K562 treated with DMSO at 1 percent for 12 hours (cell line): ENCODE data around the gene MLF1. TPM values are rescaled to one million over a fixed set of nuclear protein-coding genes. Genes with fewer than 3 reads are reported as not detected.

Source experiments
- total RNA-seq: library from RNA; unstranded; fragments of 300-600 nt; gene quantifications from 2 replicates; pipeline ENCODE4 v1.2.3, GENCODE V29; 2022; ENCODE audit not compliant: insufficient read depth

MLF1 gene, protein sequence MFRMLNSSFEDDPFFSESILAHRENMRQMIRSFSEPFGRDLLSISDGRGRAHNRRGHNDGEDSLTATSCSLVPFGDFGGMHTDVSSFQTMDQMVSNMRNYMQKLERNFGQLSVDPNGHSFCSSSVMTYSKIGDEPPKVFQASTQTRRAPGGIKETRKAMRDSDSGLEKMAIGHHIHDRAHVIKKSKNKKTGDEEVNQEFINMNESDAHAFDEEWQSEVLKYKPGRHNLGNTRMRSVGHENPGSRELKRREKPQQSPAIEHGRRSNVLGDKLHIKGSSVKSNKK
- total RNA-seq, result 10.8 and 15.8 TPM in 2 replicates

DNA sequence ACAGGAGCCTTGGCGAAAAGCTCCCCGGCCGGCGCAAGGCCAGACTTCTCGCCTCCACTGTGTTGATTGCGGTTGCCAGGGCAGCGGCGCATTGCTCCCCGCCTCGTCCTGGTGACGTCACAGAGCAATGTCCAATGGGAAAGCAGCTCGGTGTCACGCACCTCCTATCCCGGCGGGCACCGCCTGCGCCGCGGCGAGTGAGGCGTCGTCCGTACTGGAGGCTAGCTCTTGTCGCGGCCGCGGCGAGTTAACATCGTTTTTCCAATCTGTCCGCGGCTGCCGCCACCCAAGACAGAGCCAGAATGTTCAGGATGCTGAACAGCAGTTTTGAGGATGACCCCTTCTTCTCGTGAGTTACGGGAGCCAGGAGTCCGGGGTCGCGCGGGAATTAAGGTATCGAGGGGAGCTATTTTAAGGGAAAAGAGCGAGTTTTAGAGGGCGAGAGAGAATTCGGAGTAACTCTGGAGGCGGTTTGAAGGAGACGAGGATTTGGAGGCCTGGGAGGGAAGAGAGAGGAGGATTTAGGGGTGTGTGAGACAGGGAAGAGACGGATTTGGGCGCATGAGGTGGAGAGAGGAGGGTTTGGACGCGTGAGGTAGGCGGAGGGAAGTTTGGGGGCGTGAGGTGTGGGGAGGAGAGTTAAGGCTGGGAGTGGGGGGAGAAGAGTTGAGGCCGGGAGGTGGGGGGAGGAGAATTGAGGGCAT is at the start of gene MLF1:
MLF1 (plus strand) TSS at position 196 of the 704 bp plus-strand sequence; CDS start at position 303, 107 bp downstream.

DNA sequence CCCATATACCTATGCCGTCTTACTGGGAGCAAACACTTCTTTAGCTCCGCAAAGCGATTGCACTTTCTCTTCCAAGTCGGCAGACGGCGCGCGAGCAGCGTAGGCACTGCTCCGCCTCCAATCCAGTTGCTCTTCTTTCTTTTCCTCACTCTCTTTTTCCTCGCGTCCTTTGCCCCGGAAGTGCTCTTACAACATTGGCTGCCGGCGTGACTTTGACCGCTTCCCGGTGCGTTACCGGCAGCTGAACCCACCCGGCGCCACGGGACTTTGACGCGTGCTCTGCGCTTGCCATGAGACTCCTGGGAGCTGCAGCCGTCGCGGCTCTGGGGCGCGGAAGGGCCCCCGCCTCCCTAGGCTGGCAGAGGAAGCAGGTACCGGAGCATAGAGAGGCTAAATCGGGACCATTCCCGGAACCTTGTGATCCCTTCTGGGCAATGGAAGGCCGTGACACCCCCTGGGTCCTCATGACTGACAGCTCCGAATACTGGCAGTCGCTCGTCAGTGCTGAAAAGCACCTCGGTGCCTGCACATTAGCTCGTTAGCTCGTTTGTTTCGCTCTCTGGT is 73.4 kb downstream of the MLF1 start, which contains the start of gene GFM1:
GFM1 (plus strand) TSS at position 183 of the 564 bp plus-strand sequence; CDS start at position 291, 108 bp downstream.

Other genes starting within 250 kb of the MLF1 start
- gene GFM1, start 73.3 kb downstream of the MLF1 start, total RNA-seq, result 9.9 and 20.3 TPM in 2 replicates
- gene LXN, start 101.5 kb downstream of the MLF1 start, total RNA-seq, result not detected in 2 replicates
- not detected in 2 replicates for gene RARRES1, start 161.3 kb downstream of the MLF1 start, total RNA-seq
- 13.0 and 35.2 TPM in 2 replicates for gene MFSD1, start 230.9 kb downstream of the MLF1 start, total RNA-seq